AG08395 (cell line): ENCODE results near the gene EXOC4.

ENCODE experiments used
- DNase-seq: peaks from one replicate; pipeline ENCODE4 v3.0.0; 2012; ENCODE audit warnings: mixed read lengths, low spot score

EXOC4 gene

GRCh38 chr7:133706016-133706415, 453.1 kb downstream of the EXOC4 start:
- no peak for DNase-seq

GRCh38 chr7:133709036-133709880, 456.4 kb downstream of the EXOC4 start:
- DNase-seq: no peak

GRCh38 chr7:133712544-133712943, 459.7 kb downstream of the EXOC4 start:
- DNase-seq: no peak

GRCh38 chr7:133714654-133715053, 461.8 kb downstream of the EXOC4 start:
- DNase-seq: no peak

- DNase-seq: no peak
These were observed 465.3 kb downstream of the EXOC4 start for GRCh38 chr7:133718131-133718530.

- DNase-seq: no peak
These were observed 470.2 kb downstream of the EXOC4 start for GRCh38 chr7:133723044-133723443.

GRCh38 chr7:133724148-133724547, 471.3 kb downstream of the EXOC4 start:
- no peak for DNase-seq

- DNase-seq: no peak
These were observed 471.8 kb downstream of the EXOC4 start for GRCh38 chr7:133724694-133725093.

- DNase-seq: no peak
These were observed 474.8 kb downstream of the EXOC4 start for GRCh38 chr7:133727476-133728214.

- DNase-seq: no peak
These were observed 477.5 kb downstream of the EXOC4 start for GRCh38 chr7:133730360-133730759.

- DNase-seq: no peak
These were observed 480.5 kb downstream of the EXOC4 start for GRCh38 chr7:133733401-133733800.

GRCh38 chr7:133735222-133735621, 482.3 kb downstream of the EXOC4 start:
- DNase-seq: no peak

- DNase-seq: no peak
These were observed 486.9 kb downstream of the EXOC4 start for GRCh38 chr7:133739817-133740216.

GRCh38 chr7:133741078-133741477, 488.2 kb downstream of the EXOC4 start:
- no peak for DNase-seq

GRCh38 chr7:133741703-133742102, 488.8 kb downstream of the EXOC4 start:
- DNase-seq: no peak

GRCh38 chr7:133742709-133743538, 490.0 kb downstream of the EXOC4 start:
- peak; percentile 8 for DNase-seq

GRCh38 chr7:133744451-133744850, 491.6 kb downstream of the EXOC4 start:
- DNase-seq: no peak

GRCh38 chr7:133746305-133746704, 493.4 kb downstream of the EXOC4 start:
- DNase-seq: no peak

- DNase-seq: no peak
These were observed 494.0 kb downstream of the EXOC4 start for GRCh38 chr7:133746847-133747246.

- no peak for DNase-seq
These were observed 495.8 kb downstream of the EXOC4 start for GRCh38 chr7:133748443-133749407.

GRCh38 chr7:133750287-133750686, 497.4 kb downstream of the EXOC4 start:
- DNase-seq: no peak
